Measurements from ENCODE around the gene UBE2S. TPM values are rescaled to one million over a fixed set of nuclear protein-coding genes. Genes with fewer than 3 reads are reported as not detected.

UBE2S gene
- total RNA-seq, 1 donor from 2014 or later: 11.0 TPM

GRCh38 chr19:55384920-55385723 is 22.5 kb downstream of the UBE2S start:
- Histone ChIP-seq H3K4me1 (ENCODE audit: control insufficient read depth in 3 of 3, insufficient read depth in 3 of 3, low read length in 3 of 3) (peaks cover 44 to 59% (median 48%) of the 10 kb centered on the region in 3 donors), H3K9ac (ENCODE audit: low read depth in 1 of 3, low read length in 3 of 3) (peak overlapping the region; percentile 92 to 95 (median 94)), H3K4me3 (ENCODE audit: low read length in 3 of 3) (peak overlapping the region; percentile 86 to 95 (median 88)), H3K36me3 (ENCODE audit: control insufficient read depth in 3 of 3, insufficient read depth in 3 of 3, low read length in 3 of 3) (peaks cover 26 to 32% (median 32%) of the 10 kb centered on the region in 3 donors), H3K27me3 (ENCODE audit: control insufficient read depth in 3 of 3, insufficient read depth in 3 of 3, low read length in 3 of 3) (no peaks in the 10 kb centered on the region), H3K9me3 (ENCODE audit: control insufficient read depth in 3 of 3, low read length in 3 of 3) (no peaks in the 10 kb centered on the region), H3K27ac (ENCODE audit: low read depth, low read length) (peak overlapping the region; percentile 91)

GRCh38 chr19:55384131-55384919 is 23.3 kb downstream of the UBE2S start, which contains the start of gene TMEM238:
Gene TMEM238 (minus strand): TSS chr19:55384292. CDS start chr19:55384259, 33 bp downstream.
- Histone ChIP-seq H3K36me3 (ENCODE audit: control insufficient read depth in 3 of 3, insufficient read depth in 3 of 3, low read length in 3 of 3) (peaks cover 22 to 25% (median 24%) of the 10 kb centered on the region in 3 donors), H3K4me3 (ENCODE audit: low read length in 3 of 3) (peak within 1 kb of the TSS; percentile 86 to 95 (median 88)), H3K4me1 (ENCODE audit: control insufficient read depth in 3 of 3, insufficient read depth in 3 of 3, low read length in 3 of 3) (peaks cover 44 to 54% (median 46%) of the 10 kb centered on the region in 3 donors), H3K27ac (ENCODE audit: low read depth, low read length) (peak within 1 kb of the TSS; percentile 91), H3K9me3 (ENCODE audit: control insufficient read depth in 3 of 3, low read length in 3 of 3) (no peaks in the 10 kb centered on the region), H3K9ac (ENCODE audit: low read depth in 1 of 3, low read length in 3 of 3) (peak within 1 kb of the TSS; percentile 92 to 95 (median 94)), H3K27me3 (ENCODE audit: control insufficient read depth in 3 of 3, insufficient read depth in 3 of 3, low read length in 3 of 3) (no peaks in the 10 kb centered on the region)

- Histone ChIP-seq H3K27ac (ENCODE audit: low read depth, low read length) (no peak overlapping the region), H3K9me3 (ENCODE audit: control insufficient read depth in 3 of 3, low read length in 3 of 3) (no peaks in the 10 kb centered on the region), H3K9ac (ENCODE audit: low read depth in 1 of 3, low read length in 3 of 3) (peak overlapping the region; percentile 38 to 95 (median 57)), H3K4me3 (ENCODE audit: low read length in 3 of 3) (peak overlapping the region; percentile 67 to 95 (median 88)), H3K27me3 (ENCODE audit: control insufficient read depth in 3 of 3, insufficient read depth in 3 of 3, low read length in 3 of 3) (peaks cover 0 to 2% (median 0%) of the 10 kb centered on the region in 3 donors), H3K4me1 (ENCODE audit: control insufficient read depth in 3 of 3, insufficient read depth in 3 of 3, low read length in 3 of 3) (peaks cover 37 to 46% (median 40%) of the 10 kb centered on the region in 3 donors), H3K36me3 (ENCODE audit: control insufficient read depth in 3 of 3, insufficient read depth in 3 of 3, low read length in 3 of 3) (peaks cover 14 to 17% (median 16%) of the 10 kb centered on the region in 3 donors)
These were observed 24.1 kb downstream of the UBE2S start for GRCh38 chr19:55383279-55384130.

- Histone ChIP-seq H3K27me3 (ENCODE audit: control insufficient read depth in 3 of 3, insufficient read depth in 3 of 3, low read length in 3 of 3) (peaks cover under 1 to 7% (median 7%) of the 10 kb centered on the region in 3 donors), H3K36me3 (ENCODE audit: control insufficient read depth in 3 of 3, insufficient read depth in 3 of 3, low read length in 3 of 3) (peaks cover 5 to 8% (median 8%) of the 10 kb centered on the region in 3 donors), H3K27ac (ENCODE audit: low read depth, low read length) (no peak overlapping the region), H3K9me3 (ENCODE audit: control insufficient read depth in 3 of 3, low read length in 3 of 3) (no peaks in the 10 kb centered on the region), H3K9ac (ENCODE audit: low read depth in 1 of 3, low read length in 3 of 3) (peak overlapping the region in 1 of 3 donors; percentile 38), H3K4me1 (ENCODE audit: control insufficient read depth in 3 of 3, insufficient read depth in 3 of 3, low read length in 3 of 3) (peaks cover 29 to 36% (median 31%) of the 10 kb centered on the region in 3 donors), H3K4me3 (ENCODE audit: low read length in 3 of 3) (no peak overlapping the region)
These were observed 25.0 kb downstream of the UBE2S start for GRCh38 chr19:55382522-55383054.

- Histone ChIP-seq H3K9ac (ENCODE audit: low read depth in 1 of 3, low read length in 3 of 3) (no peak overlapping the region), H3K27me3 (ENCODE audit: control insufficient read depth in 3 of 3, insufficient read depth in 3 of 3, low read length in 3 of 3) (peaks cover 5 to 12% (median 11%) of the 10 kb centered on the region in 3 donors), H3K4me3 (ENCODE audit: low read length in 3 of 3) (no peak overlapping the region), H3K36me3 (ENCODE audit: control insufficient read depth in 3 of 3, insufficient read depth in 3 of 3, low read length in 3 of 3) (peaks cover 0 to 2% (median 2%) of the 10 kb centered on the region in 3 donors), H3K27ac (ENCODE audit: low read depth, low read length) (no peak overlapping the region), H3K4me1 (ENCODE audit: control insufficient read depth in 3 of 3, insufficient read depth in 3 of 3, low read length in 3 of 3) (peaks cover 23 to 31% (median 25%) of the 10 kb centered on the region in 3 donors), H3K9me3 (ENCODE audit: control insufficient read depth in 3 of 3, low read length in 3 of 3) (no peaks in the 10 kb centered on the region)
These were observed 25.6 kb downstream of the UBE2S start for GRCh38 chr19:55382013-55382412.

- Histone ChIP-seq H3K9ac (ENCODE audit: low read depth in 1 of 3, low read length in 3 of 3) (no peak overlapping the region), H3K36me3 (ENCODE audit: control insufficient read depth in 3 of 3, insufficient read depth in 3 of 3, low read length in 3 of 3) (no peaks in the 10 kb centered on the region), H3K9me3 (ENCODE audit: control insufficient read depth in 3 of 3, low read length in 3 of 3) (no peaks in the 10 kb centered on the region), H3K27me3 (ENCODE audit: control insufficient read depth in 3 of 3, insufficient read depth in 3 of 3, low read length in 3 of 3) (peaks cover 22 to 33% (median 31%) of the 10 kb centered on the region in 3 donors), H3K27ac (ENCODE audit: low read depth, low read length) (no peak overlapping the region), H3K4me3 (ENCODE audit: low read length in 3 of 3) (no peak overlapping the region), H3K4me1 (ENCODE audit: control insufficient read depth in 3 of 3, insufficient read depth in 3 of 3, low read length in 3 of 3) (peaks cover 4 to 8% (median 5%) of the 10 kb centered on the region in 3 donors)
These were observed 28.4 kb downstream of the UBE2S start for GRCh38 chr19:55379174-55379573.

- Histone ChIP-seq H3K4me1 (ENCODE audit: control insufficient read depth in 3 of 3, insufficient read depth in 3 of 3, low read length in 3 of 3) (peaks cover 0 to 2% (median 0%) of the 10 kb centered on the region in 3 donors), H3K27me3 (ENCODE audit: control insufficient read depth in 3 of 3, insufficient read depth in 3 of 3, low read length in 3 of 3) (peaks cover 33 to 45% (median 44%) of the 10 kb centered on the region in 3 donors), H3K36me3 (ENCODE audit: control insufficient read depth in 3 of 3, insufficient read depth in 3 of 3, low read length in 3 of 3) (no peaks in the 10 kb centered on the region), H3K9me3 (ENCODE audit: control insufficient read depth in 3 of 3, low read length in 3 of 3) (no peaks in the 10 kb centered on the region), H3K9ac (ENCODE audit: low read depth in 1 of 3, low read length in 3 of 3) (no peak overlapping the region), H3K27ac (ENCODE audit: low read depth, low read length) (no peak overlapping the region), H3K4me3 (ENCODE audit: low read length in 3 of 3) (no peak overlapping the region)
These were observed 30.0 kb downstream of the UBE2S start for GRCh38 chr19:55377356-55378131.

GRCh38 chr19:55376241-55376933 is 31.2 kb downstream of the UBE2S start, which contains the start of gene TMEM190:
Gene TMEM190 (plus strand): TSS chr19:55376826. CDS start chr19:55376854, 28 bp downstream.
- Histone ChIP-seq H3K9ac (ENCODE audit: low read depth in 1 of 3, low read length in 3 of 3) (no peak within 1 kb of the TSS), H3K27me3 (ENCODE audit: control insufficient read depth in 3 of 3, insufficient read depth in 3 of 3, low read length in 3 of 3) (peaks cover 43 to 53% (median 53%) of the 10 kb centered on the region in 3 donors), H3K4me3 (ENCODE audit: low read length in 3 of 3) (no peak within 1 kb of the TSS), H3K9me3 (ENCODE audit: control insufficient read depth in 3 of 3, low read length in 3 of 3) (no peaks in the 10 kb centered on the region), H3K27ac (ENCODE audit: low read depth, low read length) (no peak within 1 kb of the TSS), H3K36me3 (ENCODE audit: control insufficient read depth in 3 of 3, insufficient read depth in 3 of 3, low read length in 3 of 3) (no peaks in the 10 kb centered on the region), H3K4me1 (ENCODE audit: control insufficient read depth in 3 of 3, insufficient read depth in 3 of 3, low read length in 3 of 3) (peaks cover 0 to 2% (median 0%) of the 10 kb centered on the region in 3 donors)

Measured in skeletal muscle tissue (tissue), 4 donors.